Neural progenitor cell (in vitro differentiated cells): ENCODE measurements around the gene CTNNBL1. TPM values are rescaled to one million over a fixed set of nuclear protein-coding genes. Genes with fewer than 3 reads are reported as not detected.
A peak's percentile ranks its signal among the peaks of the same experiment; 100 is the strongest.

Experiments
- DNase-seq: peaks from one replicate; pipeline ENCODE4 v3.0.0-alpha.2; 2016; ENCODE audit warnings: low spot score
- H2AFZ ChIP-seq: fragments of 200-600 bp; sonication (generic); replicated peaks from 2 replicates; pipeline ENCODE4 v1.6.1; 2016; ENCODE audit warnings: antibody characterized with exemption
- H3F3A ChIP-seq: fragments of 200-600 bp; sonication (generic); 2 replicates; pipeline ENCODE4 v1.6.1; 2016; ENCODE audit warnings: antibody characterized with exemption, low read depth
- H3K27ac ChIP-seq: fragments of 200-600 bp; sonication (generic); 2 replicates; pipeline ENCODE4 v1.5.1; 2016; ENCODE audit warnings: mild to moderate bottlenecking
- H3K27me3 ChIP-seq: fragments of 200-600 bp; sonication (generic); 2 replicates; pipeline ENCODE4 v1.6.1; 2016; ENCODE audit warnings: mild to moderate bottlenecking, moderate library complexity
- H3K36me3 ChIP-seq: fragments of 200-600 bp; sonication (generic); 2 replicates; pipeline ENCODE4 v1.5.1; 2016
- H3K4me1 ChIP-seq: fragments of 200-600 bp; sonication (generic); 2 replicates; pipeline ENCODE4 v1.6.1; 2016; ENCODE audit warnings: mixed run types
- H3K4me2 ChIP-seq: fragments of 200-600 bp; sonication (generic); 2 replicates; pipeline ENCODE4 v1.6.1; 2016
- H3K4me3 ChIP-seq: fragments of 200-600 bp; sonication (generic); 2 replicates; pipeline ENCODE4 v1.5.1; 2016
- H3K79me2 ChIP-seq: fragments of 200-600 bp; sonication (generic); 2 replicates; pipeline ENCODE4 v1.6.1; 2016; ENCODE audit warnings: low read depth
- H3K9ac ChIP-seq: fragments of 200-600 bp; sonication (generic); 2 replicates; pipeline ENCODE4 v1.6.1; 2016
- H3K9me3 ChIP-seq: fragments of 200-600 bp; sonication (generic); 2 replicates; pipeline ENCODE4 v1.5.1; 2016; ENCODE audit warnings: low read depth
- H4K20me1 ChIP-seq: fragments of 200-600 bp; sonication (generic); 2 replicates; pipeline ENCODE4 v1.6.1; 2016; ENCODE audit warnings: low read depth
- H3K27ac Mint-ChIP-seq: 3 replicates; pipeline ENCODE4 v1.8.0; 2021; ENCODE audit warnings: mixed read lengths
- H3K27me3 Mint-ChIP-seq: 2 replicates; pipeline ENCODE4 v1.8.0; 2022; ENCODE audit warnings: low read depth, mild to moderate bottlenecking, inconsistent platforms, moderate library complexity, mixed read lengths; ENCODE audit not compliant: insufficient read depth
- H3K36me3 Mint-ChIP-seq: 3 replicates; pipeline ENCODE4 v1.8.0; 2021; ENCODE audit warnings: mixed read lengths
- H3K4me1 Mint-ChIP-seq: 3 replicates; pipeline ENCODE4 v1.8.0; 2021; ENCODE audit warnings: mixed read lengths
- H3K4me3 Mint-ChIP-seq: 3 replicates; pipeline ENCODE4 v1.8.0; 2021; ENCODE audit warnings: mild to moderate bottlenecking, moderate library complexity, mixed read lengths
- H3K9me3 Mint-ChIP-seq: 3 replicates; pipeline ENCODE4 v1.8.0; 2020; ENCODE audit warnings: mixed read lengths
- EZH2 ChIP-seq: fragments of 200-600 bp; sonication (generic); IDR thresholded peaks from 2 replicates; pipeline ENCODE4 v1.6.1; 2017; ENCODE audit warnings: antibody characterized with exemption, mild to moderate bottlenecking, moderate library complexity
- EZH2phosphoT487 ChIP-seq: fragments of 200-600 bp; sonication (generic); IDR thresholded peaks from 2 replicates; pipeline ENCODE4 v1.6.1; 2017; ENCODE audit warnings: antibody characterized with exemption
- total RNA-seq: library from RNA; depleted of rRNA; stranded (reverse); fragments of >200 nt; gene quantifications from 2 replicates; pipeline ENCODE4 v1.2.3, GENCODE V29; 2015; ENCODE audit warnings: low replicate concordance
- TF ChIP-seq, protein P1 (sequence below): fragments of 200-600 bp; sonication (generic); IDR thresholded peaks from 2 replicates; pipeline ENCODE4 v1.5.1; 2017; ENCODE audit warnings: antibody characterized with exemption, mild to moderate bottlenecking

The CTNNBL1 gene
- total RNA-seq, 1 donor from 2014 or later = 54.5 TPM

- no peak overlapping the region for H3K4me3 Mint-ChIP-seq
- Histone ChIP-seq H3K4me2 (no peak overlapping the region), H2AFZ (no peak overlapping the region), H3K27me3 (no peaks in the 10 kb centered on the region), H3K27ac (no peak overlapping the region), H3K36me3 (no peaks in the 10 kb centered on the region), H3K79me2 (no peaks in the 10 kb centered on the region), H3K4me3 (no peak overlapping the region), H3K9me3 (no peaks in the 10 kb centered on the region), H3F3A (no peaks in the 10 kb centered on the region), H3K4me1 (peaks cover 11% of the 10 kb centered on the region), H3K9ac (no peak overlapping the region), H4K20me1 (peaks cover 2% of the 10 kb centered on the region)
- H3K36me3 Mint-ChIP-seq = peaks cover 3% of the 10 kb centered on the region
- peak overlapping the region; percentile 24 for H3K27ac Mint-ChIP-seq
- no peak for DNase-seq
- H3K27me3 Mint-ChIP-seq = no peaks in the 10 kb centered on the region
- H3K9me3 Mint-ChIP-seq = no peaks in the 10 kb centered on the region
- TF ChIP-seq EZH2 (no peak), EZH2phosphoT487 (no peak)
- H3K4me1 Mint-ChIP-seq = peaks cover 13% of the 10 kb centered on the region
Measured at GRCh38 chr20:37816003-37816402, 122.2 kb downstream of the CTNNBL1 start.

- Mint-ChIP-seq H3K4me3 (no peak overlapping the region), H3K36me3 (peaks cover 3% of the 10 kb centered on the region), H3K4me1 (peaks cover 19% of the 10 kb centered on the region), H3K27ac (no peak overlapping the region), H3K9me3 (no peaks in the 10 kb centered on the region), H3K27me3 (no peaks in the 10 kb centered on the region)
- no peak overlapping the region for H2AFZ ChIP-seq
- H3K27me3 ChIP-seq = no peaks in the 10 kb centered on the region
- DNase-seq = no peak
- H3K9me3 ChIP-seq = no peaks in the 10 kb centered on the region
- no peaks in the 10 kb centered on the region for H3K79me2 ChIP-seq
- H3K36me3 ChIP-seq = no peaks in the 10 kb centered on the region
- peaks cover 2% of the 10 kb centered on the region for H4K20me1 ChIP-seq
- TF ChIP-seq, protein P1, sequence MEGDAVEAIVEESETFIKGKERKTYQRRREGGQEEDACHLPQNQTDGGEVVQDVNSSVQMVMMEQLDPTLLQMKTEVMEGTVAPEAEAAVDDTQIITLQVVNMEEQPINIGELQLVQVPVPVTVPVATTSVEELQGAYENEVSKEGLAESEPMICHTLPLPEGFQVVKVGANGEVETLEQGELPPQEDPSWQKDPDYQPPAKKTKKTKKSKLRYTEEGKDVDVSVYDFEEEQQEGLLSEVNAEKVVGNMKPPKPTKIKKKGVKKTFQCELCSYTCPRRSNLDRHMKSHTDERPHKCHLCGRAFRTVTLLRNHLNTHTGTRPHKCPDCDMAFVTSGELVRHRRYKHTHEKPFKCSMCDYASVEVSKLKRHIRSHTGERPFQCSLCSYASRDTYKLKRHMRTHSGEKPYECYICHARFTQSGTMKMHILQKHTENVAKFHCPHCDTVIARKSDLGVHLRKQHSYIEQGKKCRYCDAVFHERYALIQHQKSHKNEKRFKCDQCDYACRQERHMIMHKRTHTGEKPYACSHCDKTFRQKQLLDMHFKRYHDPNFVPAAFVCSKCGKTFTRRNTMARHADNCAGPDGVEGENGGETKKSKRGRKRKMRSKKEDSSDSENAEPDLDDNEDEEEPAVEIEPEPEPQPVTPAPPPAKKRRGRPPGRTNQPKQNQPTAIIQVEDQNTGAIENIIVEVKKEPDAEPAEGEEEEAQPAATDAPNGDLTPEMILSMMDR = no peak
- TF ChIP-seq EZH2phosphoT487 (no peak), EZH2 (no peak)
- no peak overlapping the region for H3K27ac ChIP-seq
- H3K4me1 ChIP-seq = peaks cover 12% of the 10 kb centered on the region
- no peak overlapping the region for H3K9ac ChIP-seq
- H3K4me2 ChIP-seq = no peak overlapping the region
- no peaks in the 10 kb centered on the region for H3F3A ChIP-seq
- no peak overlapping the region for H3K4me3 ChIP-seq
Measured at GRCh38 chr20:37816726-37817125, 122.9 kb downstream of the CTNNBL1 start.

DNA sequence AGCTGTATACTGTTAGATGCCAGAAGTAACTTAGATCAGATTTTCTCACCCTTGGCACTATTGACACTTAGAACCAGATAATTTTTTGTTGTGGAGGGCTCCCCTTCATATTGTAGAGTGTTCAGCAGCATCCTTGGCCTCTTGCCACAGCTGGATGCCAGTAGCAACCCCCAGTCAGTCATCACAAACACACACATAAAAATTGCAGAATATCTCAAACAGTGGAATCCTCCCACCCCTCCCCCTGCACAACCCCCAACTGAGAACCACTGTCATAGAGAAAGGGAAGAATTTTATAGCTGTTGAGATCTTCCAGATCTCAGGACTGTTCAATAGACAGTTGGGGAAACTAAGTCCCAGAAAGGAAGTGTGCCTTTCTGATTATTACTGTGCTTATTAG lies 127.9 kb downstream of the CTNNBL1 start:
- DNase-seq = no peak
- no peak overlapping the region for H3K27ac Mint-ChIP-seq
- H3K9ac ChIP-seq = no peak overlapping the region

GRCh38 chr20:37822141-37822601 lies 128.3 kb downstream of the CTNNBL1 start:
- Histone ChIP-seq H3K79me2 (no peaks in the 10 kb centered on the region), H3K9me3 (no peaks in the 10 kb centered on the region), H3K4me3 (no peak overlapping the region), H3K9ac (no peak overlapping the region), H4K20me1 (no peaks in the 10 kb centered on the region), H3K4me1 (peaks cover 27% of the 10 kb centered on the region), H3K27me3 (no peaks in the 10 kb centered on the region), H3K36me3 (no peaks in the 10 kb centered on the region), H3K27ac (no peak overlapping the region), H2AFZ (no peak overlapping the region), H3F3A (peaks cover 12% of the 10 kb centered on the region), H3K4me2 (no peak overlapping the region)
- DNase-seq = no peak
- Mint-ChIP-seq H3K4me3 (no peak overlapping the region), H3K9me3 (no peaks in the 10 kb centered on the region), H3K27ac (no peak overlapping the region), H3K27me3 (no peaks in the 10 kb centered on the region), H3K4me1 (peaks cover 38% of the 10 kb centered on the region), H3K36me3 (peaks cover 3% of the 10 kb centered on the region)
- TF ChIP-seq EZH2 = no peak
- no peak for TF ChIP-seq EZH2phosphoT487
- TF ChIP-seq, protein P1 = no peak

More for the DNA sequence above, 127.9 kb downstream of the CTNNBL1 start:
- peaks cover 12% of the 10 kb centered on the region for H3F3A ChIP-seq
- no peaks in the 10 kb centered on the region for H3K9me3 ChIP-seq
- no peaks in the 10 kb centered on the region for H4K20me1 ChIP-seq
- no peaks in the 10 kb centered on the region for H3K36me3 ChIP-seq
- Mint-ChIP-seq H3K9me3 (no peaks in the 10 kb centered on the region), H3K4me3 (no peak overlapping the region), H3K27me3 (no peaks in the 10 kb centered on the region), H3K4me1 (peaks cover 38% of the 10 kb centered on the region), H3K36me3 (peaks cover 3% of the 10 kb centered on the region)
- H2AFZ ChIP-seq = no peak overlapping the region
- no peak overlapping the region for H3K4me2 ChIP-seq
- H3K4me1 ChIP-seq = peaks cover 27% of the 10 kb centered on the region
- H3K4me3 ChIP-seq = no peak overlapping the region
- no peak overlapping the region for H3K27ac ChIP-seq
- no peaks in the 10 kb centered on the region for H3K27me3 ChIP-seq
- TF ChIP-seq, protein P1 = no peak
- no peak for TF ChIP-seq EZH2phosphoT487
- TF ChIP-seq EZH2 = no peak
- H3K79me2 ChIP-seq = no peaks in the 10 kb centered on the region
